GM23248 (cell line): ENCODE results near the gene BICRA. TPM values are rescaled to one million over a fixed set of nuclear protein-coding genes. Genes with fewer than 3 reads are reported as not detected.

Experiments
- DNase-seq: peaks from one replicate; pipeline ENCODE4 v3.0.0-alpha.2; 2015
- H2AFZ ChIP-seq: fragments of 200-600 bp; sonication (generic); 2 replicates; pipeline ENCODE4 v1.6.1; 2016; ENCODE audit warnings: antibody characterized with exemption
- H3F3A ChIP-seq: fragments of 200-600 bp; sonication (generic); 2 replicates; pipeline ENCODE4 v1.6.1; 2016; ENCODE audit warnings: mild to moderate bottlenecking, antibody characterized with exemption, mixed run types; ENCODE audit not compliant: insufficient read depth
- H3K27ac ChIP-seq: fragments of 200-600 bp; sonication (generic); 2 replicates; pipeline ENCODE4 v1.5.1; 2016; ENCODE audit warnings: mild to moderate bottlenecking
- H3K27me3 ChIP-seq: fragments of 200-600 bp; sonication (generic); replicated peaks from 2 replicates; pipeline ENCODE4 v1.6.1; 2016; ENCODE audit warnings: mild to moderate bottlenecking; ENCODE audit not compliant: insufficient read depth
- H3K36me3 ChIP-seq: fragments of 200-600 bp; sonication (generic); 2 replicates; pipeline ENCODE4 v1.6.1; 2016; ENCODE audit warnings: low read depth, mild to moderate bottlenecking
- H3K4me1 ChIP-seq: fragments of 200-600 bp; sonication (generic); 2 replicates; pipeline ENCODE4 v1.6.1; 2016; ENCODE audit warnings: mild to moderate bottlenecking; ENCODE audit not compliant: insufficient read depth
- H3K4me2 ChIP-seq: fragments of 200-600 bp; sonication (generic); one replicate; pipeline ENCODE4 v1.6.1; 2016; ENCODE audit warnings: mild to moderate bottlenecking; ENCODE audit not compliant: unreplicated experiment
- H3K4me3 ChIP-seq: fragments of 200-600 bp; sonication (generic); 2 replicates; pipeline ENCODE4 v1.5.1; 2016; ENCODE audit warnings: mild to moderate bottlenecking
- H3K79me2 ChIP-seq: fragments of 200-600 bp; sonication (generic); 2 replicates; pipeline ENCODE4 v1.6.1; 2016; ENCODE audit warnings: mild to moderate bottlenecking; ENCODE audit not compliant: insufficient read depth
- H3K9ac ChIP-seq: fragments of 200-600 bp; sonication (generic); 2 replicates; pipeline ENCODE4 v1.6.1; 2016; ENCODE audit warnings: mild to moderate bottlenecking
- H3K9me2 ChIP-seq: fragments of 200-600 bp; sonication (generic); 2 replicates; pipeline ENCODE4 v1.6.1; 2016; ENCODE audit warnings: mixed run types, mild to moderate bottlenecking, moderate library complexity; ENCODE audit not compliant: insufficient read depth
- H3K9me3 ChIP-seq: fragments of 200-600 bp; sonication (generic); one replicate; pipeline ENCODE4 v1.6.1; 2017; ENCODE audit warnings: low read depth
- H4K20me1 ChIP-seq: fragments of 200-600 bp; sonication (generic); 2 replicates; pipeline ENCODE4 v1.6.0; 2016; ENCODE audit not compliant: insufficient read depth
- EZH2 ChIP-seq: fragments of 200-600 bp; sonication (generic); IDR thresholded peaks from 2 replicates; pipeline ENCODE4 v1.6.1; 2018; ENCODE audit warnings: antibody characterized with exemption, mild to moderate bottlenecking; ENCODE audit not compliant: insufficient read depth, poor library complexity, severe bottlenecking
- EZH2phosphoT487 ChIP-seq: fragments of 200-600 bp; sonication (generic); IDR thresholded peaks from 2 replicates; pipeline ENCODE4 v1.6.1; 2018; ENCODE audit warnings: antibody characterized with exemption, moderate library complexity, mild to moderate bottlenecking, low read depth; ENCODE audit not compliant: insufficient read depth
- WGBS, 2 experiments: methylation state at CpG; one replicate each; pipeline ENCODE4 v1.1.6; 2015 to 2017; ENCODE audit warnings: low lambda C conversion rate in 2 of 2, low coverage in 1 of 2; ENCODE audit errors: missing lambda C conversion rate in 2 of 2; 5-methylcytosine and 5-hydroxymethylcytosine counted together
- in situ Hi-C: fragments of 300-500 bp; cut with MboI; formaldehyde crosslinking; loops from 2 replicates; pipeline ENCODE4 v1.15.0; 2020
- polyA plus RNA-seq: library from polyadenylated mRNA; unstranded; fragments of >200 nt; fragmentation: Nextera tagmentation; extraction: Ambion mirVana; gene quantifications from 2 replicates; pipeline ENCODE4 v1.2.1, GENCODE V29; 2016
- total RNA-seq: library from RNA; depleted of rRNA; stranded (reverse); fragments of >200 nt; shearing (Covaris generic); gene quantifications from 2 replicates; pipeline ENCODE4 v1.2.3, GENCODE V29; 2014

The BICRA gene
- total and polyA plus RNA-seq, 2 experiments from 2014 or later, result 0.86 to 1.1 TPM

DNA sequence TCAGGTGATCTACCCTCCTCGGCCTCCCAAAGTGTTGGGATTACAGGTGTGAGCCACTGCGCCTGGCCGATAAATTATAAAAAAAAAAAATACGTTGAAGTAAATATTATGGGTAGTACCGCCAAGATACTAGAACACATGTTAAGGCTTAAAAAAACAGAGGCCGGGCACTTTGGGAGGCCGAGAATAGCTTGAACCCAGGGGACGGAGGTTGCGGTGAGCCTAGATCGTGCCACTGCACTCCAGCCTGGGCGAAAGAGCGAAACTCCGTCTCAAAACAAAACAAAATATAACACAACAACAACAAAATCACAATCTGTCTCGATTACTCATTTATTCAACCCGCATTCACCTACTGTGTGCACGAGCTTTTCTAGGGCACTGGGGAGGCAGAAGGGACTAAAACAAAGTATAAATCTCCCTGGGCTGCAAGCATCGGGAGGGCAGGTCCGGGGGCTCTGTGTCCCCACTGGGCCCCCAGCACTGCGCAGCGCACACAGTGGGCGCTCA, 1.3 kb upstream of the BICRA start:
- no peaks in the 10 kb centered on the region for H4K20me1 ChIP-seq
- no peaks in the 10 kb centered on the region for H3K9me2 ChIP-seq
- WGBS, 2 experiments, result 41 to 42% methylated on average over 21 of the region's 21 CpGs
- no peaks in the 10 kb centered on the region for H3K9me3 ChIP-seq
- peak overlapping the region; percentile 83 for H2AFZ ChIP-seq
- H3K79me2 ChIP-seq, result peaks cover 56% of the 10 kb centered on the region
- DNase-seq, result no peak
- H3K4me2 ChIP-seq, result peak overlapping the region; percentile 74
- H3F3A ChIP-seq, result peaks cover 6% of the 10 kb centered on the region
- peak overlapping the region; percentile 100 for H3K9ac ChIP-seq
- peaks cover 13% of the 10 kb centered on the region for H3K4me1 ChIP-seq
- H3K36me3 ChIP-seq, result no peaks in the 10 kb centered on the region
- no peak for TF ChIP-seq EZH2phosphoT487
- peak overlapping the region; percentile 96 for H3K4me3 ChIP-seq
- no peaks in the 10 kb centered on the region for H3K27me3 ChIP-seq
- H3K27ac ChIP-seq, result peak overlapping the region; percentile 95
- in situ Hi-C loops, result no loop called here

GRCh38 chr19:47608074-47608918, 638 bp upstream of the BICRA start:
- H3K27ac ChIP-seq, result peak overlapping the region; percentile 95
- 1% methylated on average over 52 to 63 of the region's 94 CpGs for WGBS, 2 experiments
- H3K4me1 ChIP-seq, result peaks cover 20% of the 10 kb centered on the region
- TF ChIP-seq EZH2phosphoT487, result no peak
- TF ChIP-seq EZH2, result no peak
- no peaks in the 10 kb centered on the region for H3K9me2 ChIP-seq
- no peaks in the 10 kb centered on the region for H3K9me3 ChIP-seq
- in situ Hi-C loops, result no loop called here
- no peaks in the 10 kb centered on the region for H3K27me3 ChIP-seq
- H4K20me1 ChIP-seq, result no peaks in the 10 kb centered on the region
- no peaks in the 10 kb centered on the region for H3K36me3 ChIP-seq
- peak overlapping the region; percentile 100 for H3K9ac ChIP-seq
- peak overlapping the region; percentile 96 for H3K4me3 ChIP-seq
- DNase-seq, result peak; percentile 96
- peaks cover 63% of the 10 kb centered on the region for H3K79me2 ChIP-seq
- peak overlapping the region; percentile 82 for H3K4me2 ChIP-seq
- H2AFZ ChIP-seq, result peak overlapping the region; percentile 83
- peaks cover 11% of the 10 kb centered on the region for H3F3A ChIP-seq

- H4K20me1 ChIP-seq, result no peaks in the 10 kb centered on the region
- in situ Hi-C loops, result no loop called here
- no peak overlapping the region; the same call in 1 of the 2 replicates for H2AFZ ChIP-seq
- no peaks in the 10 kb centered on the region for H3K36me3 ChIP-seq
- H3K9ac ChIP-seq, result peak overlapping the region; percentile 100
- peaks cover 17% of the 10 kb centered on the region for H3F3A ChIP-seq
- H3K79me2 ChIP-seq, result peaks cover 82% of the 10 kb centered on the region
- DNase-seq, result peak; percentile 74
- TF ChIP-seq EZH2 (no peak), EZH2phosphoT487 (no peak)
- H3K9me2 ChIP-seq, result no peaks in the 10 kb centered on the region
- no peaks in the 10 kb centered on the region for H3K27me3 ChIP-seq
- peak overlapping the region; percentile 95 for H3K27ac ChIP-seq
- peaks cover 27% of the 10 kb centered on the region for H3K4me1 ChIP-seq
- H3K9me3 ChIP-seq, result no peaks in the 10 kb centered on the region
- peak overlapping the region; percentile 96 for H3K4me3 ChIP-seq
- 1 to 2% methylated on average over 32 to 50 of the region's 50 CpGs for WGBS, 2 experiments
- H3K4me2 ChIP-seq, result peak overlapping the region; percentile 72
These were observed 1.3 kb downstream of the BICRA start for GRCh38 chr19:47609906-47610894.

- WGBS, 2 experiments, result 34 to 35% methylated on average over 7 of the region's 7 CpGs
- H3K4me1 ChIP-seq, result peaks cover 27% of the 10 kb centered on the region
- H3K9ac ChIP-seq, result peak overlapping the region; percentile 100
- H3K36me3 ChIP-seq, result no peaks in the 10 kb centered on the region
- H3K4me2 ChIP-seq, result peak overlapping the region; percentile 72
- TF ChIP-seq EZH2phosphoT487 (no peak), EZH2 (no peak)
- H3K27ac ChIP-seq, result peak overlapping the region; percentile 95
- H3K27me3 ChIP-seq, result no peaks in the 10 kb centered on the region
- H4K20me1 ChIP-seq, result no peaks in the 10 kb centered on the region
- H3K4me3 ChIP-seq, result peak overlapping the region; percentile 96
- peaks cover 89% of the 10 kb centered on the region for H3K79me2 ChIP-seq
- H3K9me2 ChIP-seq, result no peaks in the 10 kb centered on the region
- DNase-seq, result peak; percentile 37
- H3K9me3 ChIP-seq, result no peaks in the 10 kb centered on the region
- H2AFZ ChIP-seq, result no peak overlapping the region
- peaks cover 11% of the 10 kb centered on the region for H3F3A ChIP-seq
- in situ Hi-C loops, result no loop called here
These were observed 2.0 kb downstream of the BICRA start for GRCh38 chr19:47610902-47611301.
